VCaP (cell line): Measurements from ENCODE around the gene MYO19.

Experiments used
- H3K27ac ChIP-seq: fragments of 450-650 bp; 2 replicates; pipeline ENCODE4 v1.5.1; 2017
- CTCF ChIP-seq: fragments of 450-650 bp; conservative IDR thresholded peaks from 2 replicates; pipeline ENCODE4 v1.5.1; 2017; ENCODE audit warnings: mild to moderate bottlenecking, moderate library complexity

Gene MYO19

GRCh38 chr17:36498155-36498554 is 36.5 kb downstream of the MYO19 start:
- no peak overlapping the region for H3K27ac ChIP-seq
- no peak for TF ChIP-seq CTCF

GRCh38 chr17:36496018-36496789 is 38.5 kb downstream of the MYO19 start:
- no peak for TF ChIP-seq CTCF
- H3K27ac ChIP-seq, result peak overlapping the region; percentile 86

GRCh38 chr17:36495076-36495578 is 39.5 kb downstream of the MYO19 start:
- peak overlapping the region; percentile 86 for H3K27ac ChIP-seq
- no peak for TF ChIP-seq CTCF

GRCh38 chr17:36494674-36495073 is 40.0 kb downstream of the MYO19 start:
- no peak for TF ChIP-seq CTCF

GRCh38 chr17:36493956-36494355 is 40.7 kb downstream of the MYO19 start:
- H3K27ac ChIP-seq, result peak overlapping the region; percentile 86
- TF ChIP-seq CTCF, result no peak

More at GRCh38 chr17:36494674-36495073, 40.0 kb downstream of the MYO19 start:
- H3K27ac ChIP-seq, result peak overlapping the region; percentile 86

GRCh38 chr17:36486204-36487194 is 48.2 kb downstream of the MYO19 start, which contains the start of gene ZNHIT3:
Gene ZNHIT3, plus strand, starts transcription at chr17:36486681. Its CDS starts 19 bp downstream, at chr17:36486700.
- TF ChIP-seq CTCF, result no peak
- H3K27ac ChIP-seq, result peak within 1 kb of the TSS; percentile 90

- H3K27ac ChIP-seq, result peak overlapping the region; percentile 90
Observed at GRCh38 chr17:36485805-36486203, 48.9 kb downstream of the MYO19 start.

More at GRCh38 chr17:36485805-36486203, 48.9 kb downstream of the MYO19 start:
- TF ChIP-seq CTCF, result no peak
